ENCODE data around the gene PSMD2.

The PSMD2 gene

DNA sequence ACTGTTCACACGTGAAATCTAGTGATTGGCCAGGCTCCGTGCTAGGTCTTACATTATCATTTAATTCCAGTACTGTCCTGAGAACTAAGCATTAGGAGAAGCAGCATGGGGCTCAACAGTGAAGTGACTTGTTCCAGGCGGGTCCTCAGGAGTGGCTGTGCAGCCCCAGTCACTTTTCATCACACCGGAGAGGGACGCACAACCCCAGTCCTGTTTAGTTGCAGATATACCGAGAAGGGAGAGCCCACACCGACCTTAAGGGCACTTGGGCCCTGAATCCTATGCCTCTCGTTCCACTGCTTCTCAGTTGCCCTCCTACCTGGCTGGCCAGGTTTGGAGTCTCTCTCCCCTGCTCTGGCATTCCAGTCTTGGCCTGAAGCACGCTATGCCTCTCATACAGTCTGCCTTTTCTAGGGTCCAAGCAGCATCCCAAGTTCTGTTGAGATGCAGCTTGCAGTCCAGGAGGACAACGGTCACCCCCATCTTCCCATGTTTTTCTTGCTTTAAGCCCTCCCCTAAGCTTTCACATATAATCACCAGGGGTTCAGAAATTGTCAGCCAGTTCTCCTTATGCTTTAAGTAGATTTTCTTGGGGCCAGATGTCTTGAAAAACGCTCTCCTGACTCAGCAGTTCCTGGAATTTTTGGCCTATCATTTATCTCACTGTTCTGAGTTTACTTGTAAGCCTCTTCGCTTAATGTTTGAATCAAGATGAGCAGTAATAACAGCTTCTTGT, 48.4 kb downstream of the PSMD2 start:
- TF ChIP-seq GATA3 (IDR thresholded peaks at IDR 0.05; ENCODE audit: low read depth, low read length) (no peak), GATA2 (IDR thresholded peaks at IDR 0.05; ENCODE audit: low read depth, low read length) (no peak)

GRCh38 chr3:184348057-184348382, 49.0 kb downstream of the PSMD2 start:
- TF ChIP-seq GATA2 (IDR thresholded peaks at IDR 0.05; ENCODE audit: low read depth, low read length) (no peak), GATA3 (IDR thresholded peaks at IDR 0.05; ENCODE audit: low read depth, low read length) (no peak)

DNA sequence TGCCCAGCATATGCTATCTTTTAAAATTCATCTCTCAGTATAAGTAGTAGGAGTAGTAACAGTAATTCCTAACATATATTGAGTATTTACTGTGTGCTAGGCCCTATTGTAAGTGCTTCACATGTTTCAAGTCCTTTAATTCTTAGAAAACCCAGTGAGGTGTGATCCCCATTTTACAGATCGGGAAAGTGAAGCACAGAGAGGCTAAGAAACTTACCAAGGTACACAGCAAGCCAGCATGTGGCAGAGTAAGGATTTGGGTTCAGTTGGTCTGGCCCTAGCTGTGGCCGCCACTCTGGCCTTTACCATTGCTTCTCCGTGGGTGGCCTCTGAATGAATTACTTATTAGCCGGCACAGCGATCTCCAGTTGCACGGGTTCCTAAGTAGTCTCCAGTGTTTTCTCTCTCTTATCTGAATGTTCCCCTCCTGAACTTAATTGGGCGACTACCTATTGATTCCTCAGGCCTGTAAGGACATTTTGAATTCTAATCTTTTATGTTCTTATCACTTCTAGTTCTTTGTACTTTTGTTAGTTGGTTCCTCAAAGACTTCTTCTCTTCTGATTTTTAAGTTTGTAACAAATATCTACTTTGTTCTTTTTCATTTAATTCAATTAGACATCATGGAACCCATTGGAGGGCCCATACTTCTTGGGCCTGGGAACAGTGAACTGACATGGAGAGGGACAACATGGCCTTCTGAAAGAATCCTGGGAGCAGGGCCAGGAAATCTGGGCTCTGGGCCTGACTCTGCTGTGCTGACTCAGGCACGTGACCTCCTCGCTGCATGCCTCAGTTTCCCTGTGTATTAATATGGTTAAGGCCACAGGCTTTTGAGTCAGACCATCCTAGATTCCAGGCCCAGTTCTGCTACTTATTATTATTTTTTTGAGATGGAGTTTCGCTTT, 50.8 kb downstream of the PSMD2 start:
- TF ChIP-seq GATA3 (IDR thresholded peaks at IDR 0.05; ENCODE audit: low read depth, low read length) (no peak), GATA2 (IDR thresholded peaks at IDR 0.05; ENCODE audit: low read depth, low read length) (no peak)

- TF ChIP-seq GATA2 (IDR thresholded peaks at IDR 0.05; ENCODE audit: low read depth, low read length) (no peak), GATA3 (IDR thresholded peaks at IDR 0.05; ENCODE audit: low read depth, low read length) (no peak)
Observed at GRCh38 chr3:184350618-184351017, 51.6 kb downstream of the PSMD2 start.

DNA sequence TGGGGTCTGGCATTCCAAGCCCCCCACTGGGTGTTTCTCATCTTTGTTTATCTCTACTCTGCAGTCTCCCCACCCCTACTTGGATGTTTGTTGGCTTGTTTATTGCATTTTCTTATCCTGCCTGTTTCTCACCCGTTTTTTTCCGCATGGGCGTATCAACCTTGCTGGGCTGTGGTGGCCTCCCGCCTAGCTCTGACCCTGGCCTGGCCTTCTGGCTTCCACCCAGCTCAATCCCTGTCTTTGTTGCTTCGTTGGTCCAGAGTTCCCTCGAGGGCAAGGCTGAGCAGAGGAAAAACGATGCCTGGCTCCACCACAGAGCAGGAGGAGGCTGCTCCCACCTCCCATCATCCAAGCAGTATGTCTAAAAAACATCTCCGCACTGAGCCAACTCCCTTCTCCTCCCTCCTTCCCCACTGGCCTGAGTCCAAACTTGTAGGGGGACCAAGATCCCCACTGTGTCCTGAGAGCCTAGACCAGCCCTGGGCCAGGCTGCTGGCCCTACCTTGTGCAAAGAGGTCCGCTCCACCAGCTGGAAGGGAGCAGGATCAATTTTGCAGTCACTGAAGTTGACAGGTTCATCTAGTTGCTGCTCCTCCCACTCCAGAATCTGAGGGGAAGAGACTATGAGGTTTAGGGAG, 52.6 kb downstream of the PSMD2 start:
- TF ChIP-seq GATA3 (IDR thresholded peaks at IDR 0.05; ENCODE audit: low read depth, low read length) (no peak), GATA2 (IDR thresholded peaks at IDR 0.05; ENCODE audit: low read depth, low read length) (no peak)

- no peak for TF ChIP-seq GATA2 (IDR thresholded peaks at IDR 0.05; ENCODE audit: low read depth, low read length)
- no peak for TF ChIP-seq GATA3 (IDR thresholded peaks at IDR 0.05; ENCODE audit: low read depth, low read length)
Observed at GRCh38 chr3:184352149-184352785, 53.2 kb downstream of the PSMD2 start.

- no peak for TF ChIP-seq GATA2 (IDR thresholded peaks at IDR 0.05; ENCODE audit: low read depth, low read length)
- no peak for TF ChIP-seq GATA3 (IDR thresholded peaks at IDR 0.05; ENCODE audit: low read depth, low read length)
Observed at GRCh38 chr3:184352897-184353545, 54.0 kb downstream of the PSMD2 start.

DNA sequence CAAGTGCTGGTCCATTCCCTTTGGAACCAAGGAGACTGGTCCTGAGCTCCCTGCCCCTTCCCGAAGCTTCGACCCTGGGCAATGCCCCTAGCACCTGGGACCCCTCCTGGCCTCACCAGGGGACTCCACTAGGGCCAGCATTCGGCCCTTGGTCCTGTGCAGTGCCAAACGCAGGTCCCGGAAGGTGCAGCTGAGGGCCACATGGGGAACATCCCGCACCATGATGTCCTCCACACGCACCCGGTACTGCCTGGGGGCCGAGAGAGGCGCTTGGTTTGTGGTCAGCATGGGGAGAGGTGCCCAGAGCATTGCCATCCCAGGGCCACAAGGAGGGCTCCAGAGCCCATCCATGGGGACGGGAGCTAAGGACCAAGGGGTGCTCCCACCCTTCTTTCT, 54.5 kb downstream of the PSMD2 start:
- TF ChIP-seq GATA3 (IDR thresholded peaks at IDR 0.05; ENCODE audit: low read depth, low read length) (no peak), GATA2 (IDR thresholded peaks at IDR 0.05; ENCODE audit: low read depth, low read length) (no peak)

GRCh38 chr3:184354121-184354728, 55.2 kb downstream of the PSMD2 start:
- TF ChIP-seq GATA2 (IDR thresholded peaks at IDR 0.05; ENCODE audit: low read depth, low read length): no peak
- no peak for TF ChIP-seq GATA3 (IDR thresholded peaks at IDR 0.05; ENCODE audit: low read depth, low read length)

DNA sequence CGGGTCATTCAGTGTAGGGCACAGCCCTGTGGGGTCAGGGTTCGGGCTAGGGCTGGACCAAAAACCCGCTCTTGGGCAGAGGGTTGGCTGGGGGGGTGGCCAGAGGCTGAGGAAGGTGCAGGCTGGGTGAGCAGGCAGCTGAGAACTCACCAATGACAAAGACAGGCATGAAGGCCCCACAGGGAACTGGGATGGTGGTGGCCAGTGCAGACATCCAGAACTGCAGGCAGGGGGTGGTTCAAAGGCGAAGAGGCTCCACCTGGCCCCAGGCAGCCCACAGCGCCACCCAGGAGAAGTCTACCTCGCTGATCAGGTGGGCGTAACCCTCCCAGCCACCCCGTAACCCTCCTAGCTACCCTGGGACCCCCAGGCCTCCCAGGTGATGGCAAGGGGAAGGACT, 55.7 kb downstream of the PSMD2 start:
- TF ChIP-seq GATA3 (IDR thresholded peaks at IDR 0.05; ENCODE audit: low read depth, low read length) (no peak), GATA2 (IDR thresholded peaks at IDR 0.05; ENCODE audit: low read depth, low read length) (no peak)

GRCh38 chr3:184355261-184356040, 56.4 kb downstream of the PSMD2 start:
- TF ChIP-seq GATA2 (IDR thresholded peaks at IDR 0.05; ENCODE audit: low read depth, low read length) (no peak), GATA3 (IDR thresholded peaks at IDR 0.05; ENCODE audit: low read depth, low read length) (no peak)

- TF ChIP-seq GATA2 (IDR thresholded peaks at IDR 0.05; ENCODE audit: low read depth, low read length): no peak
- no peak for TF ChIP-seq GATA3 (IDR thresholded peaks at IDR 0.05; ENCODE audit: low read depth, low read length)
Observed at GRCh38 chr3:184357248-184358123, 58.4 kb downstream of the PSMD2 start.
